Measurements from ENCODE around the gene CTBP1. TPM values are rescaled to one million over a fixed set of nuclear protein-coding genes. Genes with fewer than 3 reads are reported as not detected.
A peak's percentile ranks its signal among the peaks of the same experiment; 100 is the strongest.

The CTBP1 gene
- total RNA-seq, 1 donor from 2014 or later: 362 TPM

GRCh38 chr4:1250527-1250812, 1.5 kb upstream of the CTBP1 start:
- DNase-seq (ENCODE audit: low read depth): no peak

- peak; percentile 45 for DNase-seq (ENCODE audit: low read depth)
These were observed 999 bp upstream of the CTBP1 start for GRCh38 chr4:1249731-1250526.

GRCh38 chr4:1249148-1249730, 309 bp upstream of the CTBP1 start:
- DNase-seq (ENCODE audit: low read depth): peak; percentile 33

GRCh38 chr4:1247864-1248244, 1.1 kb downstream of the CTBP1 start:
- DNase-seq (ENCODE audit: low read depth): no peak

- no peak for DNase-seq (ENCODE audit: low read depth)
These were observed 1.7 kb downstream of the CTBP1 start for GRCh38 chr4:1246901-1247863.

GRCh38 chr4:1246111-1246881, 2.6 kb downstream of the CTBP1 start:
- DNase-seq (ENCODE audit: low read depth): no peak

- no peak for DNase-seq (ENCODE audit: low read depth)
These were observed 3.4 kb downstream of the CTBP1 start for GRCh38 chr4:1245481-1246051.

- DNase-seq (ENCODE audit: low read depth): no peak
These were observed 3.9 kb downstream of the CTBP1 start for GRCh38 chr4:1244978-1245471.

- no peak for DNase-seq (ENCODE audit: low read depth)
These were observed 4.6 kb downstream of the CTBP1 start for GRCh38 chr4:1244081-1244977.

- DNase-seq (ENCODE audit: low read depth): no peak
These were observed 5.4 kb downstream of the CTBP1 start for GRCh38 chr4:1243451-1244080.

GRCh38 chr4:1242506-1243450, 6.2 kb downstream of the CTBP1 start:
- no peak for DNase-seq (ENCODE audit: low read depth)

GRCh38 chr4:1241936-1242505, 6.9 kb downstream of the CTBP1 start:
- DNase-seq (ENCODE audit: low read depth): no peak

- no peak for DNase-seq (ENCODE audit: low read depth)
These were observed 7.4 kb downstream of the CTBP1 start for GRCh38 chr4:1241466-1241935.

GRCh38 chr4:1240721-1241465, 8.0 kb downstream of the CTBP1 start:
- no peak for DNase-seq (ENCODE audit: low read depth)

GRCh38 chr4:1239950-1240307, 9.0 kb downstream of the CTBP1 start:
- DNase-seq (ENCODE audit: low read depth): no peak

- DNase-seq (ENCODE audit: low read depth): no peak
These were observed 9.6 kb downstream of the CTBP1 start for GRCh38 chr4:1239141-1239949.

GRCh38 chr4:1238676-1239000, 10.3 kb downstream of the CTBP1 start:
- DNase-seq (ENCODE audit: low read depth): no peak

All from renal cortical epithelial cell (primary cell).